HG03139 (cell line): Measurements from ENCODE around the gene LRRC4C.

Source experiments
- ATAC-seq: cut with Tn5 transposase; IDR thresholded peaks from one replicate; pipeline ENCODE4 v1.9.1; 2021; ENCODE audit not compliant: unreplicated experiment

Gene LRRC4C

DNA sequence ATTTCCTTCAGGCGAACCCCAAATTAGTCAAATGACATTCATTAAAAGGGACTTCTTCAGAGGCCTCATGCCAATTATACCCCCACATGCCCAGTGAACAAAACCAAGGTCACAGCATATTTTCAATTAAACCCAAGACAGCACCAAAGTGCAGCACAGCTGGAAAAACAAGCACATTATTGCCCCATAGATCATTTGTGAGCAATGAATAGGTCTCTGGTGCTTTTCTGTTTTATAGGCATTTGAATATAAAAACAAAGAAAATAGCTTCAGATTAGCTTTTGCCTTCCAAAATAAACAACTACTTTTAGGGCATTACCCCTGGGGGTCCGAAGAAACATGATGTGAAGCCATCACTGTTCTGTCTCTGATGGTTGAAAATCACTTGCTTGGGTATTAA is 1319.9 kb downstream of the LRRC4C start:
- no peak for ATAC-seq

DNA sequence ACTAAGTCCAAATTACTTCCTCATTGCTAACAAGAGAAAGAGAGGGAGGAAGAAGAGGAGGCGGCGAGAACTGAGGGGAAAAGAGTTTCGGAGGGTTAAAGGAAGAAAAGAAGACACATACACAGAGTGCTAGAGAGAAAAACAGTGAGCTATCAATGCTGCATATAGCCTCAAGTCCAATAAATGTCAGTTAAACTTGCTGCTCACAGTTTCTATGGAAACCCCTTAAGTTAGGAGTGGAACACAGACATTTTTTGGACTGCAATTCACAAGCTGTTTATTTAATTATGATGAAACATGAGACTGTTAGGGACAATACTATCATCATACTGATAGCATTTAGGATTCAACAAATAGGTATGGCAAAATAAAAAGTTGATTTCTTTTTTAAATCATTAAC is 1320.4 kb downstream of the LRRC4C start:
- no peak for ATAC-seq

GRCh38 chr11:40134820-40135570 is 1324.5 kb downstream of the LRRC4C start:
- no peak for ATAC-seq

GRCh38 chr11:40133498-40133897 is 1326.0 kb downstream of the LRRC4C start:
- no peak for ATAC-seq

DNA sequence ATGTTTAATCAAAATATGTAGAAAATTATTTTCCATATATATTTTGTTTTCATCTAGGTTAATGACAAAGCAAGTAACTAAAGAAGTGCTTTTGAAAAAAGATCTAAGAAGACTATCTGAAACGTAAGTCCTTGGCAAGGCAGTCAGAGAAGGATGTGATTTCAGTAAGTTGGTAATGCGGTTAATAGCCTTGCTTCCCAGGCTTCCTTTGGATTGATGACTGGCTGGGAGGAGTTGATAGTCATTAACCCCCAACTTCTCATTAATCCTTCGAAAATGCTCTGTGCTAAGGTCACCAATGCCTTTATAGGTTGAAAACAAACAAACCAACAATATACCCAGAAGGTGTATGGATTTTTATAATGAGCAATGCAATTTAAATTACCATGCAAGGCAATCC is 1326.5 kb downstream of the LRRC4C start:
- ATAC-seq, result no peak

- ATAC-seq, result no peak
Observed at GRCh38 chr11:40130427-40130826, 1329.0 kb downstream of the LRRC4C start.

- no peak for ATAC-seq
Observed at GRCh38 chr11:40129266-40129665, 1330.2 kb downstream of the LRRC4C start.

- ATAC-seq, result no peak
Observed at GRCh38 chr11:40125054-40125453, 1334.4 kb downstream of the LRRC4C start.

DNA sequence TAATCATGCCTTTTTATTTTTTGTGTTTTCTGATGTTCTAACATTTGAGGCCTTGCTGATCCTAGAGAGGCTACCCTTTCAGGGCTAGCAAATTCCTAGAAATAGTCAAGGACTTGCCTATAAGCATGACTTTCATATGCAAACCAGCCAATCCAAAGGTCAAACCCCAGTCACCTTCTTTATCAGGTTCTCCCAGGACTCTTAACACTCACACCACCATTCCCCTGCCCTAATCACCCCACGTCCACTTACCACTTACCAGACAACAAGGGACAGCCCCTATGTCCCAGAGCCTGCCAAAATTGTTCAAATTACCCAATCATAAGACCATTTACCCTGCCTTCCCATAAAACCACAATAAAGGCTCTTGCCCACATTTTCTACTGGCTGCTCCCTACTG is 1339.8 kb downstream of the LRRC4C start:
- ATAC-seq, result no peak

GRCh38 chr11:40118780-40119179 is 1340.7 kb downstream of the LRRC4C start:
- no peak for ATAC-seq

DNA sequence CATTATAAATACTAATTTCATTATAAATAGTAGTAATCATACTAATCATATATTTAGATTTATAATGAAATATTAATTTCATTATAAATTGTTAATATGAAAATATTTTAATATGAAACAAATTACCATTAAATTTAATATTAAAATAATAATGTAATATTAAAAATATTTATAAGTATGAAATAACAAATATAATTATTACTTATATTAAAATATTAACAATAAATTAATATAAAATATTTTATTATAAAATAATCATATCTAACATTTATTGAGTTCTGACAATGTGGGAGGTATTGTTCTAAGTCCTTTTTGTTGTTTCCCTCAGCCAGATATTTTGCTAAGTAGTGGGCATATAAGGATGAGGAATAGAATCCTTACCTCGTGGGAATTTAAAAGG is 1341.4 kb downstream of the LRRC4C start:
- no peak for ATAC-seq

DNA sequence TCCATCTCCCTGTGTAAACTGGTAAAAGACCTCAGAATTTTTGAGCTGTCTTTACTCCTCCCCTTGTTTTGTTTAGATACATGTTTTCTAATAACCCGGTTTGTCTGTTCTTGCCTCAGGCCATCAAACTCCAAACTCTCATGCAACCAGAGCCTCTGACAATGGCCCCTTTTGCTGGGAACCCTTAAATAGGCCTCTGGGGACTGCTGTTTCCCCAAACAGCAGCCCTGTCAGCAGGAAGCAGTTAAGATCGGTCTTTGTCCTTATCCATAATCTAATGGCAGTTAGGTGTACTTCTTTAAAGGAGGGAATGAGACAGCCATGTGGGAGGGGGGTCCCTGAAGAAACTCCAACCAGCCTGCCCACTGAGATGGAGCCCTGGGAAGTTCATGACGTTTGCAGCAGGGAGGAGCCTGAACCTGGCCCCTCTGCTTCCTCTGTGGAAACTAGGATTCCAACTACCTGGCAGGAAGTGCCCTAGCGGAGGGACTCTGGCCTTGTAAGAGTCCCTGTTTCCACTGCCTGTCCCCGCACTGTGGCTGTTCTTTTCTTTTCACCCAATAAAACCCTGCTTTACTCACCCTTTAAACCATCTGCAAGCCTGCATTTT is 1354.4 kb downstream of the LRRC4C start:
- no peak for ATAC-seq

GRCh38 chr11:40100781-40101180 is 1358.7 kb downstream of the LRRC4C start:
- no peak for ATAC-seq

DNA sequence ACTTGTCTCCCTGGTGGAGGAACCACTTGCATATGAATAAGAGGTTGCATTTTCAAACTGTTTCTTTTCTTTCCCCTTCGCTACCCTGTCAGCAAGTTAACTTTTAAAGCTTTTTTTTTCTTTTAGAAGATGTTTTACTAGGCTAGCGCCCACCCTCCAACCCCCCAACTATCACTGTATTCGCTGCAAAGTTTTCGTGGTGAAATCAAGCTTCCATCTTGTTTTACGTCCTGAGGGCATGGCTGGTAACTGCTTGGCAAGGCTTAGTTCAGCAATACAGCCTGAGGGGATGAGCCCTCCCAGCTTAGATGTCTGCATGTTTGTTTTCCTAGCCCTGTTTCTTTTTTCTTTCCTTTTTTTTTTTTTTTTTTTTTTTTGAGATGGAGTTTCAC is 1359.3 kb downstream of the LRRC4C start:
- ATAC-seq, result no peak

DNA sequence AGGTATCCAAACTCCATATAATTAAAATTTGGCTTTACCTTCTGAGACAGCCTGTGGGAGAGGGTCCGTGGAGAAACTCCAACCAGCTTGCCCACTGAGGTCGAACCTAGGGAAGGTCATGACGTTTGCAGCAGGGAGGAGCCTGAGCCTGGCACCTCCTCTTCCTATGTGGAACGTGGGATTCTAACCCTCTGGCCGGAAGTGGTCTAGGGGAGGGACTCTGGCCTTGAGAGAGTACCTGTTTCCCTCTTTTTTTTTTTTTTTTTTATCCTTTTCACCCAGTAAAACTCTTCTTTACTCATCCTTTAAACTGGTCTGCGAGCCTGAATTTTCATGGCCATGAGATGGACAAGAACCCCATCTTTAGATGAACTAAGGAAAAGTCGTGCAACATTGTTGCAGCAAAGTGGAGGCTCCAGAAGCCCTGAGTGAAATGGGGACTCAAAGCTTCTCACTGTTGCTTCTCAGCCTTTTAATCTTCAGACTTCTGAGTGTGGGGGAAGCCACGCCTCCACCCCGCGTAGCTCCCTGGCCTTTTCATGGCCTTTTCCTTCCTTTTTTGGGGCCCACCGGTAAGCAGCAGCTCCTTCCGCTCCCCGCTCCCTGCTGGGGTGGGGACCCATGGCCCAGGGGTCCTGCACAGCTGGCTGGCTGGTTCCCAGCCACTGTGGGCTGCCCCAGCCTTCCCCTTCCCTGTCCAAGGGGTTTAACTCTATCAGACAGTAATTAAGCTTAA is 1359.9 kb downstream of the LRRC4C start:
- ATAC-seq, result no peak

- ATAC-seq, result no peak
Observed at GRCh38 chr11:40095446-40095845, 1364.0 kb downstream of the LRRC4C start.

GRCh38 chr11:40094954-40095353 is 1364.5 kb downstream of the LRRC4C start:
- ATAC-seq, result no peak

DNA sequence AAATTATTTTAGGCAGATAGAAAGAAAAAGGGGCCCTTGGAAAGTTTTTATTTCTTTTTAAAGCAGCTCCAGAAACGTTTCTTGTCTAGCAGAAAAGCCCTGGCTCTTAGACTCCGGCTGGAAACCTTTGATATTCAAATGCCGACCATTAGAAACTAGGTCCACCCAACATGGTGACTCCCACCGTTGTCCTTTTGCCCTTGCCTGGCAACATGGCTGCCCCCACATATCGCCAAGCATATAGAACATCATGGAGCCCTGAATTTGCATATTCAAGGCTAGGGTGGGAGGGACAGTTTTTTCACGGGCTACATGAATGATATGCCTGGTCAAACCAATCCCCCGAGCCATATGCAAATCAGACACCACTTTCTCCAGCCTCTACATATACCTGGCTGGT is 1379.0 kb downstream of the LRRC4C start:
- no peak for ATAC-seq
